ENCODE results near the gene CNPY1.

CNPY1 gene

GRCh38 chr7:155570171-155570958 lies 24.0 kb upstream of the CNPY1 start:
- Histone ChIP-seq H3K27ac (no peak overlapping the region), H3K36me3 (no peaks in the 10 kb centered on the region), H3K27me3 (ENCODE audit: insufficient read depth, low read depth, severe bottlenecking) (no peaks in the 10 kb centered on the region), H3K4me3 (ENCODE audit: low read depth, low read length) (no peak overlapping the region), H3K9me3 (ENCODE audit: severe bottlenecking) (no peaks in the 10 kb centered on the region)
- no peak for TF ChIP-seq CTCF (IDR thresholded peaks at IDR 0.05; ENCODE audit: low read depth, low read length)
- no peak for DNase-seq

GRCh38 chr7:155569681-155570080 lies 23.3 kb upstream of the CNPY1 start:
- DNase-seq: no peak

GRCh38 chr7:155568842-155569494 lies 22.6 kb upstream of the CNPY1 start:
- no peak overlapping the region for H3K27ac ChIP-seq
- no peak for TF ChIP-seq CTCF (IDR thresholded peaks at IDR 0.05; ENCODE audit: low read depth, low read length)
- no peaks in the 10 kb centered on the region for H3K36me3 ChIP-seq
- no peak for DNase-seq
- no peaks in the 10 kb centered on the region for H3K27me3 ChIP-seq (ENCODE audit: insufficient read depth, low read depth, severe bottlenecking)
- H3K4me3 ChIP-seq (ENCODE audit: low read depth, low read length): no peak overlapping the region
- no peaks in the 10 kb centered on the region for H3K9me3 ChIP-seq (ENCODE audit: severe bottlenecking)

More at GRCh38 chr7:155569681-155570080, 23.3 kb upstream of the CNPY1 start:
- no peaks in the 10 kb centered on the region for H3K27me3 ChIP-seq (ENCODE audit: insufficient read depth, low read depth, severe bottlenecking)
- H3K4me3 ChIP-seq (ENCODE audit: low read depth, low read length): no peak overlapping the region
- H3K27ac ChIP-seq: no peak overlapping the region
- H3K36me3 ChIP-seq: no peaks in the 10 kb centered on the region
- H3K9me3 ChIP-seq (ENCODE audit: severe bottlenecking): no peaks in the 10 kb centered on the region
- TF ChIP-seq CTCF (IDR thresholded peaks at IDR 0.05; ENCODE audit: low read depth, low read length): no peak

GRCh38 chr7:155568333-155568660 lies 21.9 kb upstream of the CNPY1 start:
- no peak for DNase-seq
- TF ChIP-seq CTCF (IDR thresholded peaks at IDR 0.05; ENCODE audit: low read depth, low read length): no peak
- no peak overlapping the region for H3K4me3 ChIP-seq (ENCODE audit: low read depth, low read length)
- H3K36me3 ChIP-seq: no peaks in the 10 kb centered on the region
- no peaks in the 10 kb centered on the region for H3K9me3 ChIP-seq (ENCODE audit: severe bottlenecking)
- H3K27me3 ChIP-seq (ENCODE audit: insufficient read depth, low read depth, severe bottlenecking): no peaks in the 10 kb centered on the region
- no peak overlapping the region for H3K27ac ChIP-seq

- Histone ChIP-seq H3K9me3 (ENCODE audit: severe bottlenecking) (no peaks in the 10 kb centered on the region), H3K27me3 (ENCODE audit: insufficient read depth, low read depth, severe bottlenecking) (no peaks in the 10 kb centered on the region), H3K36me3 (no peaks in the 10 kb centered on the region), H3K27ac (no peak overlapping the region), H3K4me3 (ENCODE audit: low read depth, low read length) (no peak overlapping the region)
- no peak for DNase-seq
- TF ChIP-seq CTCF (IDR thresholded peaks at IDR 0.05; ENCODE audit: low read depth, low read length): no peak
Observed at GRCh38 chr7:155567646-155568332, 21.4 kb upstream of the CNPY1 start.
